Measurements from ENCODE around the gene MARCKS.

The MARCKS gene

DNA sequence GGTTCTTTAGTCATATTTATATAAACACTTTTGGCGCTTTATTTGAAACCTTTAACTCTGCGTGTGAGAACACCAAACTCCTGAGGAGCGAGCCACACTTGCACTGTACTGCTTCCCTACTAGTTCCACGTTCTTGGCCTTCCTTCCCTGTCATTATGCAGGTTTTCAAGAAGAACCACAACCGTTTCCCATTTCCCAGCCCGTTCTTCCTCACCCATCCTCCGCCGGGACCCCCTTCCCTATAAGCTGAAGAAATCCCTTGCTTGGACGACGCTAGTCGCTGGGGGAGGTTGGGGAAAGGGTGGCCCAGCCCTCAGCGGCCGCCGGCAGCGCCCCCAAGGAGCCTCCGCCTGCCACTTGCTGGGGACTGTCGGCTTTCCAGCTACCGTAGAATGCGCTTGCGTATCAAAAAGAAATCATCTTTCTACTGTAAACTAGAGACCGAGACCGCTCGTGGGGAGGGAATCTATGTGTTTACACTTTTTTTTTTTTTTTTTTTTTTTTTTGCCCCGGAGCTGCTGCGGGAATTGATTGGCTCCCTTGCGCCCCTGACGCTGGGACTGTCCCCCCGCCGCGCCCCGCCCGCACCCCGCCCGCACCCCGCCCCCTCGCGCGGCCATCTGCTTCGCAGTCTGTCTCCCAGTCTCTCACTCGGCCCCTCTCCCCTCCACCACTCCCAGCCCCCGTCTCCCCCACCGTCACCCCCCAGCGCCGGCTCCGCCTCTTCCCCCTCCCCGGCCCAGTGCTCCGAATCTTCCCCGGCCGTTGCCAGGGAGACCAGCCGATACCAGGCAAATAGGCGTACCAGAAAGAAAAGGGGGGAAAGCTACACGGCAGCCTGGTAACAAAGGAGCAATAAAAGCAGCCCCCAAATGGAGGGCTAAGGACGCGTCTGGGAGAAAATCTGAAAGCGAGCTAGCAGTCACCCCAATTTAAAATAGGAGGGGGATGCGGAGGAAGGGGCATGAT is 2.3 kb upstream of the MARCKS start (continued):
- TF ChIP-seq, protein P1, sequence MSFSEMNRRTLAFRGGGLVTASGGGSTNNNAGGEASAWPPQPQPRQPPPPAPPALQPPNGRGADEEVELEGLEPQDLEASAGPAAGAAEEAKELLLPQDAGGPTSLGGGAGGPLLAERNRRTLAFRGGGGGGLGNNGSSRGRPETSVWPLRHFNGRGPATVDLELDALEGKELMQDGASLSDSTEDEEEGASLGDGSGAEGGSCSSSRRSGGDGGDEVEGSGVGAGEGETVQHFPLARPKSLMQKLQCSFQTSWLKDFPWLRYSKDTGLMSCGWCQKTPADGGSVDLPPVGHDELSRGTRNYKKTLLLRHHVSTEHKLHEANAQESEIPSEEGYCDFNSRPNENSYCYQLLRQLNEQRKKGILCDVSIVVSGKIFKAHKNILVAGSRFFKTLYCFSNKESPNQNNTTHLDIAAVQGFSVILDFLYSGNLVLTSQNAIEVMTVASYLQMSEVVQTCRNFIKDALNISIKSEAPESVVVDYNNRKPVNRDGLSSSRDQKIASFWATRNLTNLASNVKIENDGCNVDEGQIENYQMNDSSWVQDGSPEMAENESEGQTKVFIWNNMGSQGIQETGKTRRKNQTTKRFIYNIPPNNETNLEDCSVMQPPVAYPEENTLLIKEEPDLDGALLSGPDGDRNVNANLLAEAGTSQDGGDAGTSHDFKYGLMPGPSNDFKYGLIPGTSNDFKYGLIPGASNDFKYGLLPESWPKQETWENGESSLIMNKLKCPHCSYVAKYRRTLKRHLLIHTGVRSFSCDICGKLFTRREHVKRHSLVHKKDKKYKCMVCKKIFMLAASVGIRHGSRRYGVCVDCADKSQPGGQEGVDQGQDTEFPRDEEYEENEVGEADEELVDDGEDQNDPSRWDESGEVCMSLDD (tag by site-specific recombination; IDR thresholded peaks at IDR 0.05), result peak; percentile 51; the same call in 1 of the 2 replicates
- no peak for TF ChIP-seq ZNF76 (tag by site-specific recombination; IDR thresholded peaks at IDR 0.05; ENCODE audit: borderline replicate concordance, low read depth)
- no peak for TF ChIP-seq ZNF571 (tag by site-specific recombination; IDR thresholded peaks at IDR 0.05)
- 0 out of 2 replicates have a peak, but pooled peaks have one; percentile 49 for TF ChIP-seq ZNF223 (tag by site-specific recombination; IDR thresholded peaks at IDR 0.05)
- no peak for TF ChIP-seq ZNF416 (tag by site-specific recombination; IDR thresholded peaks at IDR 0.05)
- no peak for TF ChIP-seq ZIC2 (tag by site-specific recombination; IDR thresholded peaks at IDR 0.05)
- TF ChIP-seq ZNF341 (tag by site-specific recombination; IDR thresholded peaks at IDR 0.05; ENCODE audit: low read depth), result peak; percentile 98
- TF ChIP-seq, protein P2, sequence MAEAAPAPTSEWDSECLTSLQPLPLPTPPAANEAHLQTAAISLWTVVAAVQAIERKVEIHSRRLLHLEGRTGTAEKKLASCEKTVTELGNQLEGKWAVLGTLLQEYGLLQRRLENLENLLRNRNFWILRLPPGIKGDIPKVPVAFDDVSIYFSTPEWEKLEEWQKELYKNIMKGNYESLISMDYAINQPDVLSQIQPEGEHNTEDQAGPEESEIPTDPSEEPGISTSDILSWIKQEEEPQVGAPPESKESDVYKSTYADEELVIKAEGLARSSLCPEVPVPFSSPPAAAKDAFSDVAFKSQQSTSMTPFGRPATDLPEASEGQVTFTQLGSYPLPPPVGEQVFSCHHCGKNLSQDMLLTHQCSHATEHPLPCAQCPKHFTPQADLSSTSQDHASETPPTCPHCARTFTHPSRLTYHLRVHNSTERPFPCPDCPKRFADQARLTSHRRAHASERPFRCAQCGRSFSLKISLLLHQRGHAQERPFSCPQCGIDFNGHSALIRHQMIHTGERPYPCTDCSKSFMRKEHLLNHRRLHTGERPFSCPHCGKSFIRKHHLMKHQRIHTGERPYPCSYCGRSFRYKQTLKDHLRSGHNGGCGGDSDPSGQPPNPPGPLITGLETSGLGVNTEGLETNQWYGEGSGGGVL (tag by site-specific recombination; IDR thresholded peaks at IDR 0.05), result peak; percentile 89
- peak; percentile 50 for TF ChIP-seq GLIS1 (tag by site-specific recombination; IDR thresholded peaks at IDR 0.05)
- TF ChIP-seq ZNF843 (tag by site-specific recombination; IDR thresholded peaks at IDR 0.05), result peak; percentile 49
- TF ChIP-seq ZNF404 (tag by site-specific recombination; IDR thresholded peaks at IDR 0.05), result no peak
- no peak for TF ChIP-seq ZNF785 (tag by site-specific recombination; IDR thresholded peaks at IDR 0.05)
- TF ChIP-seq KLF10 (tag by site-specific recombination; IDR thresholded peaks at IDR 0.05), result peak; percentile 48
- TF ChIP-seq OSR2 (tag by site-specific recombination; IDR thresholded peaks at IDR 0.05), result peak; percentile 65
- 0 out of 2 replicates have a peak, but pooled peaks have one; percentile 39 for TF ChIP-seq ZFP37 (tag by site-specific recombination; IDR thresholded peaks at IDR 0.05)
- TF ChIP-seq ZBTB8A (tag by site-specific recombination; IDR thresholded peaks at IDR 0.05), result peak; percentile 30
- TF ChIP-seq, protein P3, sequence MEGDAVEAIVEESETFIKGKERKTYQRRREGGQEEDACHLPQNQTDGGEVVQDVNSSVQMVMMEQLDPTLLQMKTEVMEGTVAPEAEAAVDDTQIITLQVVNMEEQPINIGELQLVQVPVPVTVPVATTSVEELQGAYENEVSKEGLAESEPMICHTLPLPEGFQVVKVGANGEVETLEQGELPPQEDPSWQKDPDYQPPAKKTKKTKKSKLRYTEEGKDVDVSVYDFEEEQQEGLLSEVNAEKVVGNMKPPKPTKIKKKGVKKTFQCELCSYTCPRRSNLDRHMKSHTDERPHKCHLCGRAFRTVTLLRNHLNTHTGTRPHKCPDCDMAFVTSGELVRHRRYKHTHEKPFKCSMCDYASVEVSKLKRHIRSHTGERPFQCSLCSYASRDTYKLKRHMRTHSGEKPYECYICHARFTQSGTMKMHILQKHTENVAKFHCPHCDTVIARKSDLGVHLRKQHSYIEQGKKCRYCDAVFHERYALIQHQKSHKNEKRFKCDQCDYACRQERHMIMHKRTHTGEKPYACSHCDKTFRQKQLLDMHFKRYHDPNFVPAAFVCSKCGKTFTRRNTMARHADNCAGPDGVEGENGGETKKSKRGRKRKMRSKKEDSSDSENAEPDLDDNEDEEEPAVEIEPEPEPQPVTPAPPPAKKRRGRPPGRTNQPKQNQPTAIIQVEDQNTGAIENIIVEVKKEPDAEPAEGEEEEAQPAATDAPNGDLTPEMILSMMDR (tag by site-specific recombination; IDR thresholded peaks at IDR 0.05), result peak; percentile 74
- peak; percentile 84 for TF ChIP-seq GLIS2 (tag by site-specific recombination; IDR thresholded peaks at IDR 0.05)
- TF ChIP-seq ZNF335 (tag by site-specific recombination; conservative IDR thresholded peaks at IDR 0.05), result peak; percentile 29
- peak; percentile 68; the same call in 1 of the 2 replicates for TF ChIP-seq TRIM28 (IDR thresholded peaks at IDR 0.05; ENCODE audit: borderline replicate concordance, low read length)
- no peak for TF ChIP-seq SALL2 (tag by site-specific recombination; IDR thresholded peaks at IDR 0.05; ENCODE audit: borderline replicate concordance)
- TF ChIP-seq, protein P4, sequence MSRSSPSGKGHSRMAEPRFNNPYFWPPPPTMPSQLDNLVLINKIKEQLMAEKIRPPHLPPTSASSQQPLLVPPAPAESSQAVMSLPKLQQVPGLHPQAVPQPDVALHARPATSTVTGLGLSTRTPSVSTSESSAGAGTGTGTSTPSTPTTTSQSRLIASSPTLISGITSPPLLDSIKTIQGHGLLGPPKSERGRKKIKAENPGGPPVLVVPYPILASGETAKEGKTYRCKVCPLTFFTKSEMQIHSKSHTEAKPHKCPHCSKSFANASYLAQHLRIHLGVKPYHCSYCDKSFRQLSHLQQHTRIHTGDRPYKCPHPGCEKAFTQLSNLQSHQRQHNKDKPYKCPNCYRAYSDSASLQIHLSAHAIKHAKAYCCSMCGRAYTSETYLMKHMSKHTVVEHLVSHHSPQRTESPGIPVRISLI (tag by site-specific recombination; IDR thresholded peaks at IDR 0.05), result 0 out of 2 replicates have a peak, but pooled peaks have one; percentile 48
- peak; percentile 48; the same call in 1 of the 2 replicates for TF ChIP-seq SP7 (tag by site-specific recombination; IDR thresholded peaks at IDR 0.05)
- TF ChIP-seq ZFP69B (tag by site-specific recombination; IDR thresholded peaks at IDR 0.05), result peak; percentile 36; the same call in 1 of the 2 replicates
- no peak; the same call in 1 of the 2 replicates for TF ChIP-seq ZBTB17 (tag by site-specific recombination; IDR thresholded peaks at IDR 0.05)
- TF ChIP-seq, protein P5, sequence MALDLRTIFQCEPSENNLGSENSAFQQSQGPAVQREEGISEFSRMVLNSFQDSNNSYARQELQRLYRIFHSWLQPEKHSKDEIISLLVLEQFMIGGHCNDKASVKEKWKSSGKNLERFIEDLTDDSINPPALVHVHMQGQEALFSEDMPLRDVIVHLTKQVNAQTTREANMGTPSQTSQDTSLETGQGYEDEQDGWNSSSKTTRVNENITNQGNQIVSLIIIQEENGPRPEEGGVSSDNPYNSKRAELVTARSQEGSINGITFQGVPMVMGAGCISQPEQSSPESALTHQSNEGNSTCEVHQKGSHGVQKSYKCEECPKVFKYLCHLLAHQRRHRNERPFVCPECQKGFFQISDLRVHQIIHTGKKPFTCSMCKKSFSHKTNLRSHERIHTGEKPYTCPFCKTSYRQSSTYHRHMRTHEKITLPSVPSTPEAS (tag by site-specific recombination; IDR thresholded peaks at IDR 0.05), result no peak
- peak; percentile 86 for TF ChIP-seq ZNF10 (tag by site-specific recombination; IDR thresholded peaks at IDR 0.05)
- peak; percentile 80; the same call in 1 of the 2 replicates for TF ChIP-seq ZSCAN30 (tag by site-specific recombination; IDR thresholded peaks at IDR 0.05)
- TF ChIP-seq SP3 (tag by site-specific recombination; IDR thresholded peaks at IDR 0.05), result peak; percentile 52
